Heart right ventricle (tissue), 16 donors: Measurements from ENCODE around the gene SPINK6. TPM values are rescaled to one million over a fixed set of nuclear protein-coding genes. Genes with fewer than 3 reads are reported as not detected.

ENCODE experiments used
- ATAC-seq, 8 donors: fragments of 200-7000 bp; cut with Tn5 transposase; one replicate each; pipeline ENCODE4 v1.9.1; 2020; ENCODE audit warnings: mild to moderate bottlenecking in 8 of 8, moderate library complexity in 8 of 8, moderate number of reproducible peaks in 1 of 8
- DNase-seq, 2 donors: peaks; one replicate each; pipeline ENCODE4 v3.0.0-alpha.2; 2020
- H3K27ac ChIP-seq, 10 donors: fragments of 200-600 bp; sonication (generic) in 2 of 10; one replicate each; pipeline versions ENCODE4 v1.5.0 to v1.8.0; 2020 to 2022; ENCODE audit warnings: mild to moderate bottlenecking in 3 of 10
- H3K27me3 ChIP-seq, 7 donors: fragments of 200-600 bp; one replicate each; pipeline ENCODE4 v1.8.0; 2021 to 2022; ENCODE audit warnings: mild to moderate bottlenecking in 2 of 7
- H3K36me3 ChIP-seq, 9 donors: fragments of 200-600 bp; sonication (generic) in 1 of 9; one replicate each; pipeline versions ENCODE4 v1.5.0 to v1.8.0; 2020 to 2022; ENCODE audit warnings: mild to moderate bottlenecking in 2 of 9
- H3K4me1 ChIP-seq, 9 donors: fragments of 200-600 bp; sonication (generic) in 1 of 9; one replicate each; pipeline versions ENCODE4 v1.5.0 to v1.8.0; 2020 to 2022; ENCODE audit warnings: mild to moderate bottlenecking in 4 of 9
- H3K4me3 ChIP-seq, 10 donors: fragments of 200-600 bp; sonication (generic) in 2 of 10; one replicate each; pipeline versions ENCODE4 v1.5.0 to v1.8.0; 2020 to 2022; ENCODE audit warnings: mild to moderate bottlenecking in 7 of 10, moderate library complexity in 2 of 10
- H3K9me3 ChIP-seq, 11 donors: fragments of 200-600 bp in 10 of 11; sonication (generic) in 2 of 11; one replicate each; pipeline versions ENCODE4 v1.5.0 to v1.8.0; 2013 to 2022; ENCODE audit warnings: mild to moderate bottlenecking in 2 of 11, control low read depth in 1 of 11, moderate library complexity in 1 of 11
- WGBS, 2 donors: extraction: QIAGEN DNeasy Blood & Tissue Kit; methylation state at CpG; one replicate each; pipeline ENCODE4 v1.1.7; 2013; ENCODE audit warnings: inconsistent platforms in 1 of 2; 5-methylcytosine and 5-hydroxymethylcytosine counted together
- intact Hi-C, 10 donors: fragments of 100-400 bp; cut with DNase I; formaldehyde crosslinking; loops; one replicate each; pipeline versions ENCODE4 v1.11.1 to v1.14.2; 2022
- polyA plus RNA-seq, 2 donors: library from polyadenylated mRNA; stranded (reverse); fragments of 200-250 nt; gene quantifications; one replicate each; pipeline ENCODE4 v1.2.3, GENCODE V29; 2013
- total RNA-seq, 10 donors: library from RNA; stranded (reverse); fragmentation: NEBNext Ultra II Directional in 3 of 10; extraction: Animal tissue kit (Norgen Biotek cat#: 25700) in 3 of 10; gene quantifications; one replicate each; pipeline versions ENCODE4 v1.2.1 to v1.2.4, GENCODE V29; 2021 to 2023
- TF ChIP-seq, protein P1 (sequence below), 9 donors: fragments of 200-600 bp; sonication (generic) in 2 of 9; IDR thresholded peaks; one replicate each; pipeline versions ENCODE4 v1.5.0 to v1.8.0; 2021 to 2022; ENCODE audit warnings: antibody characterized with exemption in 9 of 9, mild to moderate bottlenecking in 5 of 9, moderate library complexity in 1 of 9
- donor health status: Arrhythmogenic right ventricular cardiomyopathy.
- donor health status: ischemic (EF 13 %, LVEDD 7.1; RV severe dilation, severe dysfunction).
- donor health status: healthy with polysubstance abuse.
- donor health status: DM: no; HTN: yes; CAD: no.
- donor health status: DM: no; HTN: no; CAD: no.
- donor health status: ischemic (EF 25% LVEDD 6.9; RV normal size, moderate dysfunction).
- donor health status: ischemic (EF 25% LVEDD 5.7; RV mildly dilated, moderate dysfunction).
- donor health status: healthy.
- donor health status: DM: yes; HTN: yes; CAD: no.
- donor health status: Ischemic cardiomyopathy.
- donor health status: ischemic (EF 35%, LVEDD 5.7; RV mildly dilated, moderate dysfunction).
- donor health status: nonischemic (EF 11% LVEDD 7.7; RV severe dilation, severe dysfunction).
- donor health status: DM: yes; HTN: yes; CAD: no.
- donor health status: PGD.
- donor health status: ischemic (EF 29% LVEDD 5.4; RV normal size, mild dysfunction).
- donor health status: nonischemic (EF 23%, LVEDD 6.1; RV moderate dilation, normal function).

Gene SPINK6
- total and polyA plus RNA-seq, 12 donors = not detected

DNA sequence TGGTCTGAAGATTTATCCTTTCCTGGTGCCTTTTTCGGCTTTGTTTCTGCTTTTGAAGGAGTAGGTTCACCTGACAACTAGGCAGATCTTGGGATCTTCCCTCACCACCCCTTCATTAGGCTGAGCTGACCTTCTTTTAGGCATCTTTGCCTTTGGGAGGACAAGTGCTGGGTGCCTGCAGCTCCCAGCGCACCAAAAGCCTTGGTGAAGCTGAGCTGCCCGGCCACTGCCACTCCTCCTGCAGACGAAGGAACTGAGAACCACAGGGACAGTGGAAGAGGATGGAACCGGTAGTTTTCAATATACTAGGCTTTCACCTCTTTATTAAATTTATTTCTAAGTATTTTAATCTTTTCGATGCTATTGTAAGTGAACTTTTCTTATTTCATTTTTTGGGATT, 18.7 kb downstream of the SPINK6 start:
- TF ChIP-seq, protein P1, sequence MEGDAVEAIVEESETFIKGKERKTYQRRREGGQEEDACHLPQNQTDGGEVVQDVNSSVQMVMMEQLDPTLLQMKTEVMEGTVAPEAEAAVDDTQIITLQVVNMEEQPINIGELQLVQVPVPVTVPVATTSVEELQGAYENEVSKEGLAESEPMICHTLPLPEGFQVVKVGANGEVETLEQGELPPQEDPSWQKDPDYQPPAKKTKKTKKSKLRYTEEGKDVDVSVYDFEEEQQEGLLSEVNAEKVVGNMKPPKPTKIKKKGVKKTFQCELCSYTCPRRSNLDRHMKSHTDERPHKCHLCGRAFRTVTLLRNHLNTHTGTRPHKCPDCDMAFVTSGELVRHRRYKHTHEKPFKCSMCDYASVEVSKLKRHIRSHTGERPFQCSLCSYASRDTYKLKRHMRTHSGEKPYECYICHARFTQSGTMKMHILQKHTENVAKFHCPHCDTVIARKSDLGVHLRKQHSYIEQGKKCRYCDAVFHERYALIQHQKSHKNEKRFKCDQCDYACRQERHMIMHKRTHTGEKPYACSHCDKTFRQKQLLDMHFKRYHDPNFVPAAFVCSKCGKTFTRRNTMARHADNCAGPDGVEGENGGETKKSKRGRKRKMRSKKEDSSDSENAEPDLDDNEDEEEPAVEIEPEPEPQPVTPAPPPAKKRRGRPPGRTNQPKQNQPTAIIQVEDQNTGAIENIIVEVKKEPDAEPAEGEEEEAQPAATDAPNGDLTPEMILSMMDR (IDR thresholded peaks at IDR 0.05) = no peak
- intact Hi-C loops = no loop called here
- ATAC-seq (no peak), DNase-seq (no peak)
- H3K4me1 ChIP-seq = no peaks in the 10 kb centered on the region
- no peaks in the 10 kb centered on the region for H3K36me3 ChIP-seq
- no peak overlapping the region for H3K27ac ChIP-seq
- peaks cover 0 to 6% (median 0%) of the 10 kb centered on the region in 11 donors for H3K9me3 ChIP-seq
- H3K4me3 ChIP-seq = no peak overlapping the region
- WGBS, 2 donors = 81 to 84% methylated on average over 6 of the region's 6 CpGs
- no peaks in the 10 kb centered on the region for H3K27me3 ChIP-seq

DNA sequence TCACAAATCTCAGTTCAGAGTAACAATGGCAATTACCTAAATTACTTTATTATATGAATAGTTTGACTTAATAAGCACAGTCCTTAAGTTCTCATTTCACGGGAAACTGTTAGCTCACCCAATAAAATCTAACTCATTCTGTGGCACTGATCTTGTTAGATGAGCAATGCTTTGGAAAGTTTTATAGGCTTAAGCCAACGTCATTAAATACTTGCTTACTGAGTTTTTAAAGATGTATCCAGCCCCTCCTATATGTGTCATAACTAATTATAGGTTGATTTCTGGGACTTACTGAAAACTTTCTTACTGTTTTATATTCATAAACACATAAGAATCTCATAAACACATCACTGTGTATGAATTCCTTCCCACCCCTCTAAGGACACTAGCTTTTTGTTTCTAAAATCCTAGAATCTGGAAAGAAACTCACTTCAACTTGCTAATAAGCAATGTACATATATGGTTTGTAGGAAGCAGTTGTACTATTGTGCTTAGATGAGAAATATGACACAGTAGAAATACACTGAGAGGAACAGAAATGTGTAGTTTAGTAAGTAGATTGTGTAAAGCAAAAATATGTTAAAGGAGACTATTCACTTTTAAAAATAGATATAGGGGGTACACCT, 21.4 kb downstream of the SPINK6 start:
- DNase-seq = no peak
- Histone ChIP-seq H3K4me3 (no peak overlapping the region), H3K4me1 (no peaks in the 10 kb centered on the region), H3K9me3 (no peaks in the 10 kb centered on the region), H3K27ac (no peak overlapping the region), H3K27me3 (no peaks in the 10 kb centered on the region), H3K36me3 (no peaks in the 10 kb centered on the region)
- intact Hi-C loops = no loop called here
- WGBS, 2 donors = 74 to 78% methylated on average over 2 of the region's 2 CpGs
- TF ChIP-seq, protein P1 (IDR thresholded peaks at IDR 0.05) = no peak
- no peak for ATAC-seq

DNA sequence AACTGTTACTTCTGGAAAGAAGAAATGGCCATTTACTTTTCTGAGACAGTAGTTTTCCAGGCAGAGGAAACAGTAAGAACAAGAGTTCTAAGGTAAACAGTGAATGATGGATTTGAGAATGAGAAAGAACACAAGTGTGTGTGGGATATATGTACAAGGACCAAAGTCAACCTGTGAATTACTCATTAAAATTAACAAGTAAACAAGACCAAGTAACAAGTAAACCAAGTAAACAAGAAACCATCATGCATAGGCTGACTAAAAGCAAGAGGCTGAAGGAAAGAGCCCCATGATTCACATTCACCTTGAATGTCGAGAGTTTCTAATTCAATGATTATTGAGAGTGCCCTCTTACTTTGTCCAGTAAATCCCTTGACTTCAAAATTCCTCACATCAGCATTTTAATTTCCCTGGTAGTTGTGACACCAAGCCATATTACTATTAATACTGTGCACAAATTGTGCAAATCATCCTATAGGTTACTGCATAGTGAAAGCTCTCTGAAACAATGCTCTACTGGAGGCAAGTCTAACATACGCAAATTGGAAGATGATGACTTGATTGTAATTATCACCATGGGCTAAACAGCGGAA, 25.6 kb downstream of the SPINK6 start:
- H3K4me1 ChIP-seq = no peaks in the 10 kb centered on the region
- DNase-seq (no peak), ATAC-seq (no peak)
- 90 to 93% methylated on average over 3 of the region's 3 CpGs for WGBS, 2 donors
- H3K27me3 ChIP-seq = no peaks in the 10 kb centered on the region
- no peaks in the 10 kb centered on the region for H3K36me3 ChIP-seq
- H3K27ac ChIP-seq = no peak overlapping the region
- H3K4me3 ChIP-seq = no peak overlapping the region
- H3K9me3 ChIP-seq = no peaks in the 10 kb centered on the region
- TF ChIP-seq, protein P1 (IDR thresholded peaks at IDR 0.05) = no peak
- intact Hi-C loops = no loop called here

DNA sequence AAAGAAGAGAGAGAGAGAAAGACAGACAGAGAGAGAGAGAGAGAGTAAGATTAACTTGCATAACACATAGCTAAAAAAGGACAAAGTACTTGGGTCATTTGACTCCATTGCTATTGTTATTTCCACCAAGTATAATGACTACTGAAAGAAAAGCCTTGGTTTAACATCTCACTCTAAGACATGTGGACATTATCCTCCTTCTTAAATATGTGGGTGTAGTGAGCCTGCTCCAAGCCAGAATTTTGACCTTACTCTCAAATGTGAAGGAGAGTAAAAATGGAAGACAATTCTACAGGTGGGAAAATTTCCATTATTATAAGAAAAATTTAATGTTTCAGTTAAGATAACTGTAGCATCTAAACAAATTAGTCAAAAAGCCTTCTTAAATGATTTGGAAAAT, 27.0 kb downstream of the SPINK6 start:
- intact Hi-C loops = no loop called here
- DNase-seq = no peak
- Histone ChIP-seq H3K4me3 (no peak overlapping the region), H3K36me3 (no peaks in the 10 kb centered on the region), H3K9me3 (no peaks in the 10 kb centered on the region), H3K27me3 (no peaks in the 10 kb centered on the region), H3K27ac (no peak overlapping the region), H3K4me1 (no peaks in the 10 kb centered on the region)
- no peak for ATAC-seq
- TF ChIP-seq, protein P1 (IDR thresholded peaks at IDR 0.05) = no peak
